SK-N-SH treated with all-trans-retinoic acid at 6 μM for 48 hours (cell line): ENCODE results near the gene PTOV1.

ENCODE experiments used
- ATAC-seq: fragments of 200-7000 bp; cut with Tn5 transposase; 3 replicates; pipeline ENCODE4 v1.9.1; 2020; ENCODE audit warnings: mild to moderate bottlenecking, moderate library complexity
- ARNTL ChIP-seq: fragments of 450-650 bp; formaldehyde crosslinking; IDR thresholded peaks from 2 replicates; pipeline ENCODE4 v1.5.0; 2020; ENCODE audit warnings: low read depth, mild to moderate bottlenecking, moderate library complexity, borderline replicate concordance
- CSDC2 ChIP-seq: fragments of 250-450 bp; sonication (Bioruptor Pico); IDR thresholded peaks from 2 replicates; pipeline ENCODE4 v1.5.0; 2020; ENCODE audit warnings: mild to moderate bottlenecking, moderate library complexity
- ESRRG ChIP-seq: fragments of 250-450 bp; sonication (Bioruptor Pico); IDR thresholded peaks from 2 replicates; pipeline ENCODE4 v1.6.1; 2021; ENCODE audit warnings: mild to moderate bottlenecking
- GLIS3 ChIP-seq: fragments of 250-450 bp; sonication (Bioruptor Pico); IDR thresholded peaks from 2 replicates; pipeline ENCODE4 v1.5.0; 2020; ENCODE audit warnings: mild to moderate bottlenecking, moderate library complexity
- ISL1 ChIP-seq: fragments of 250-450 bp; sonication (Bioruptor Pico); IDR thresholded peaks from 2 replicates; pipeline ENCODE4 v2.1.2; 2022; ENCODE audit warnings: mild to moderate bottlenecking, moderate library complexity
- OSR1 ChIP-seq: fragments of 250-450 bp; sonication (Bioruptor Pico); IDR thresholded peaks from 2 replicates; pipeline ENCODE4 v1.8.0; 2022; ENCODE audit warnings: moderate library complexity, mild to moderate bottlenecking, inconsistent platforms
- PATZ1 ChIP-seq: fragments of 250-450 bp; sonication (Bioruptor Pico); IDR thresholded peaks from 2 replicates; pipeline ENCODE4 v1.8.0; 2020; ENCODE audit warnings: mild to moderate bottlenecking, moderate library complexity, borderline replicate concordance
- POU6F1 ChIP-seq: fragments of 250-450 bp; sonication (Bioruptor Pico); IDR thresholded peaks from 2 replicates; pipeline ENCODE4 v1.8.0; 2021; ENCODE audit warnings: low read depth, mild to moderate bottlenecking, moderate library complexity, borderline replicate concordance
- PPARA ChIP-seq: fragments of 250-450 bp; sonication (Bioruptor Pico); IDR thresholded peaks from 2 replicates; pipeline ENCODE4 v1.5.0; 2020; ENCODE audit warnings: mild to moderate bottlenecking, borderline replicate concordance
- RARB ChIP-seq: fragments of 250-450 bp; sonication (Bioruptor Pico); IDR thresholded peaks from 2 replicates; pipeline ENCODE4 v1.8.0; 2021; ENCODE audit warnings: mild to moderate bottlenecking, moderate library complexity
- SNAI2 ChIP-seq: fragments of 250-450 bp; sonication (Bioruptor Pico); IDR thresholded peaks from 2 replicates; pipeline ENCODE4 v1.5.0; 2020; ENCODE audit warnings: mild to moderate bottlenecking, moderate library complexity
- TCF4 ChIP-seq: fragments of 250-450 bp; sonication (Bioruptor Pico); IDR thresholded peaks from 2 replicates; pipeline ENCODE4 v1.8.0; 2021; ENCODE audit warnings: mild to moderate bottlenecking, moderate library complexity, borderline replicate concordance
- TSHZ2 ChIP-seq: fragments of 250-450 bp; sonication (Bioruptor Pico); IDR thresholded peaks from 2 replicates; pipeline ENCODE4 v1.5.0; 2020; ENCODE audit warnings: mild to moderate bottlenecking, moderate library complexity
- ZC3H10 ChIP-seq: fragments of 250-450 bp; sonication (Bioruptor Pico); IDR thresholded peaks from 2 replicates; pipeline ENCODE4 v1.5.1; 2021; ENCODE audit warnings: mild to moderate bottlenecking, moderate library complexity
- ZFP3 ChIP-seq: fragments of 250-450 bp; sonication (Bioruptor Pico); IDR thresholded peaks from 2 replicates; pipeline ENCODE4 v1.5.0; 2020; ENCODE audit warnings: mild to moderate bottlenecking, moderate library complexity
- ZFP30 ChIP-seq: fragments of 450-650 bp; formaldehyde crosslinking; IDR thresholded peaks from 2 replicates; pipeline ENCODE4 v1.5.0; 2022; ENCODE audit warnings: mild to moderate bottlenecking, moderate library complexity
- ZNF565 ChIP-seq: fragments of 450-650 bp; formaldehyde crosslinking; conservative IDR thresholded peaks from 2 replicates; pipeline ENCODE4 v1.5.0; 2020; ENCODE audit warnings: low read depth, mild to moderate bottlenecking, moderate library complexity
- ZNF70 ChIP-seq: fragments of 450-650 bp; formaldehyde crosslinking; IDR thresholded peaks from 2 replicates; pipeline ENCODE4 v1.5.0; 2020; ENCODE audit warnings: mild to moderate bottlenecking, moderate library complexity
- ZNF8 ChIP-seq: fragments of 450-650 bp; formaldehyde crosslinking; IDR thresholded peaks from 2 replicates; pipeline ENCODE4 v1.5.0; 2020; ENCODE audit warnings: mild to moderate bottlenecking, moderate library complexity

The PTOV1 gene

GRCh38 chr19:49884109-49884508 lies 33.1 kb downstream of the PTOV1 start:
- no peak for ATAC-seq
- no peak for TF ChIP-seq ZNF8 (CRISPR knock-in tag)
- TF ChIP-seq TSHZ2 (CRISPR knock-in tag): no peak
- TF ChIP-seq PPARA (CRISPR knock-in tag): no peak
- no peak for TF ChIP-seq SNAI2 (CRISPR knock-in tag)
- no peak for TF ChIP-seq ZNF70 (CRISPR knock-in tag)
- no peak for TF ChIP-seq ZFP3 (CRISPR knock-in tag)
- no peak for TF ChIP-seq PATZ1 (CRISPR knock-in tag)
- TF ChIP-seq ESRRG (CRISPR knock-in tag): no peak
- no peak for TF ChIP-seq ZFP30 (CRISPR knock-in tag)
- TF ChIP-seq ZC3H10 (CRISPR knock-in tag): no peak
- no peak for TF ChIP-seq CSDC2 (CRISPR knock-in tag)
- TF ChIP-seq, all 23 proteins: peak for 0

GRCh38 chr19:49884760-49885159 lies 33.8 kb downstream of the PTOV1 start:
- TF ChIP-seq ZFP30 (CRISPR knock-in tag) (no peak), RARB (CRISPR knock-in tag) (no peak), OSR1 (CRISPR knock-in tag) (no peak), ESRRG (CRISPR knock-in tag) (no peak)
- TF ChIP-seq, all 23 proteins: peak for 0
- no peak for ATAC-seq

- TF ChIP-seq ISL1 (no peak), SNAI2 (CRISPR knock-in tag) (no peak), POU6F1 (CRISPR knock-in tag) (no peak), TCF4 (no peak), ZNF8 (CRISPR knock-in tag) (no peak), GLIS3 (CRISPR knock-in tag) (no peak), ARNTL (CRISPR knock-in tag) (no peak), ZNF565 (CRISPR knock-in tag) (no peak), TSHZ2 (CRISPR knock-in tag) (no peak)
- no peak for ATAC-seq
These were observed 36.2 kb downstream of the PTOV1 start for GRCh38 chr19:49887037-49887664.
